GM12873 (cell line): ENCODE measurements around the gene LPCAT3.

Experiments used
- CTCF ChIP-seq: IDR thresholded peaks from 2 replicates; pipeline ENCODE4 v1.5.1; 2012; ENCODE audit warnings: low read depth, mild to moderate bottlenecking, moderate library complexity, low read length, control low read depth; ENCODE audit not compliant: insufficient read depth; ENCODE audit errors: missing control alignments

Gene LPCAT3

GRCh38 chr12:7015555-7016370 lies 2.5 kb downstream of the LPCAT3 start:
- no peak for TF ChIP-seq CTCF

- no peak for TF ChIP-seq CTCF
These were observed 5.2 kb downstream of the LPCAT3 start for GRCh38 chr12:7013101-7013500.

GRCh38 chr12:7012024-7012607 lies 6.2 kb downstream of the LPCAT3 start:
- no peak for TF ChIP-seq CTCF

GRCh38 chr12:7009512-7009911 lies 8.8 kb downstream of the LPCAT3 start:
- TF ChIP-seq CTCF = no peak

GRCh38 chr12:7008864-7009263 lies 9.4 kb downstream of the LPCAT3 start:
- no peak for TF ChIP-seq CTCF

- no peak for TF ChIP-seq CTCF
These were observed 11.6 kb downstream of the LPCAT3 start for GRCh38 chr12:7006639-7007038.

GRCh38 chr12:7005311-7005710 lies 13.0 kb downstream of the LPCAT3 start:
- no peak for TF ChIP-seq CTCF
